Measurements from ENCODE around the gene NRXN3. TPM values are rescaled to one million over a fixed set of nuclear protein-coding genes. Genes with fewer than 3 reads are reported as not detected.

NRXN3 gene
- total RNA-seq, 1 donor from 2014 or later = 35.6 TPM

- DNase-seq = no peak
Measured at GRCh38 chr14:78324353-78324752, 154.2 kb downstream of the NRXN3 start.

- no peak for DNase-seq
Measured at GRCh38 chr14:78325911-78326310, 155.7 kb downstream of the NRXN3 start.

GRCh38 chr14:78327426-78328221 lies 157.5 kb downstream of the NRXN3 start:
- DNase-seq = no peak

- no peak for DNase-seq
Measured at GRCh38 chr14:78329371-78329770, 159.2 kb downstream of the NRXN3 start.

GRCh38 chr14:78335531-78335930 lies 165.4 kb downstream of the NRXN3 start:
- DNase-seq = no peak

GRCh38 chr14:78340250-78340649 lies 170.1 kb downstream of the NRXN3 start:
- DNase-seq = no peak

GRCh38 chr14:78341827-78342389 lies 171.7 kb downstream of the NRXN3 start:
- DNase-seq = no peak

- DNase-seq = no peak
Measured at GRCh38 chr14:78342879-78343278, 172.7 kb downstream of the NRXN3 start.

GRCh38 chr14:78344290-78344689 lies 174.1 kb downstream of the NRXN3 start:
- DNase-seq = no peak

- no peak for DNase-seq
Measured at GRCh38 chr14:78345131-78345744, 175.1 kb downstream of the NRXN3 start.

- no peak for DNase-seq
Measured at GRCh38 chr14:78346747-78347146, 176.6 kb downstream of the NRXN3 start.

GRCh38 chr14:78355109-78355508 lies 184.9 kb downstream of the NRXN3 start:
- no peak for DNase-seq

- peak; percentile 16 for DNase-seq
Measured at GRCh38 chr14:78356391-78356790, 186.2 kb downstream of the NRXN3 start.

GRCh38 chr14:78358591-78358990 lies 188.4 kb downstream of the NRXN3 start:
- no peak for DNase-seq

GRCh38 chr14:78359581-78359980 lies 189.4 kb downstream of the NRXN3 start:
- no peak for DNase-seq

- DNase-seq = no peak
Measured at GRCh38 chr14:78363008-78363407, 192.8 kb downstream of the NRXN3 start.

- DNase-seq = no peak
Measured at GRCh38 chr14:78367355-78367754, 197.2 kb downstream of the NRXN3 start.

- no peak for DNase-seq
Measured at GRCh38 chr14:78383060-78383459, 212.9 kb downstream of the NRXN3 start.

GRCh38 chr14:78398216-78398615 lies 228.0 kb downstream of the NRXN3 start:
- no peak for DNase-seq

GRCh38 chr14:78399316-78399889 lies 229.2 kb downstream of the NRXN3 start:
- no peak for DNase-seq

GRCh38 chr14:78401866-78402265 lies 231.7 kb downstream of the NRXN3 start:
- DNase-seq = no peak

GRCh38 chr14:78403278-78403815 lies 233.2 kb downstream of the NRXN3 start:
- peak; percentile 18 for DNase-seq
